Endothelial cell (in vitro differentiated cells): ENCODE measurements around the gene TBL3. TPM values are rescaled to one million over a fixed set of nuclear protein-coding genes. Genes with fewer than 3 reads are reported as not detected.
"Not testable (repeated sequence)": the region's sequence is repeated elsewhere in the genome, so short reads cannot be mapped to it uniquely, and the experiment has no call there.

Experiments
- DNase-seq: peaks from one replicate; pipeline ENCODE4 v3.0.0; 2021; ENCODE audit warnings: low spot score
- H3K27ac Mint-ChIP-seq: one replicate; pipeline ENCODE4 v1.8.0; 2021; ENCODE audit warnings: mixed read lengths, inconsistent platforms; ENCODE audit not compliant: unreplicated experiment
- H3K27me3 Mint-ChIP-seq: one replicate; pipeline ENCODE4 v1.8.0; 2021; ENCODE audit warnings: mild to moderate bottlenecking, moderate library complexity, mixed read lengths, inconsistent platforms; ENCODE audit not compliant: unreplicated experiment
- H3K36me3 Mint-ChIP-seq: one replicate; pipeline ENCODE4 v1.8.0; 2021; ENCODE audit warnings: mild to moderate bottlenecking, low read depth, mixed read lengths, inconsistent platforms; ENCODE audit not compliant: unreplicated experiment
- H3K4me1 Mint-ChIP-seq: one replicate; pipeline ENCODE4 v1.8.0; 2021; ENCODE audit warnings: mild to moderate bottlenecking, mixed read lengths, inconsistent platforms; ENCODE audit not compliant: unreplicated experiment
- H3K4me3 Mint-ChIP-seq: one replicate; pipeline ENCODE4 v1.8.0; 2021; ENCODE audit warnings: mild to moderate bottlenecking, mixed read lengths, inconsistent platforms; ENCODE audit not compliant: unreplicated experiment
- H3K9me3 Mint-ChIP-seq: one replicate; pipeline ENCODE4 v1.8.0; 2021; ENCODE audit warnings: mixed read lengths, inconsistent platforms; ENCODE audit not compliant: unreplicated experiment
- total RNA-seq: library from RNA; stranded (reverse); fragmentation: NEBNext Ultra II Directional; extraction: Animal tissue kit (Norgen Biotek cat#: 25700); gene quantifications from one replicate; pipeline ENCODE4 v1.2.1, GENCODE V29; 2021; ENCODE audit not compliant: unreplicated experiment
- TF ChIP-seq, protein P1 (sequence below): fragments of 200-600 bp; sonication (generic); IDR thresholded peaks from one replicate; pipeline ENCODE4 v1.5.0; 2021; ENCODE audit warnings: antibody characterized with exemption; ENCODE audit not compliant: unreplicated experiment

Gene TBL3
- total RNA-seq, 1 donor from 2014 or later: 25.0 TPM

DNA sequence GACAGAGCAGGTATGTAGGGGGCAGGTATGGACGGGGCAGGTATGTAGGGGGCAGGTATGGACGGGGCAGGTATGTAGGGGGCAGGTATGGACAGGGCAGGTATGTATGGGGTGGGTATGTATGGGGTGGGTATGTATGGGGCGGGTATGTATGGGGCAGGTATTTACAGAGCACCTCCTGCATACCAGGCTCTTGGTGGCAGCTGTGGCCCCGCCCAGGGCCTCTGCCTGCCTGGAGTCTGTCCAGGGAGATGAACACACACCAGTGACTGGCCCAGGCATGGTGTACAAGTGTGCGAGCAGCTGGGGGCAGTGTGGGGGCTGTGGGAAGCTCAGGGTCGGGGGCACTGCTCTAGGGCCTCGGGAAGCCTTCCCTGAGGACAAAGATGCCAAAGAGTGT is 21.8 kb upstream of the TBL3 start:
- Mint-ChIP-seq H3K4me3 (no peak overlapping the region), H3K4me1 (no peaks in the 10 kb centered on the region)
- DNase-seq: no peak

DNA sequence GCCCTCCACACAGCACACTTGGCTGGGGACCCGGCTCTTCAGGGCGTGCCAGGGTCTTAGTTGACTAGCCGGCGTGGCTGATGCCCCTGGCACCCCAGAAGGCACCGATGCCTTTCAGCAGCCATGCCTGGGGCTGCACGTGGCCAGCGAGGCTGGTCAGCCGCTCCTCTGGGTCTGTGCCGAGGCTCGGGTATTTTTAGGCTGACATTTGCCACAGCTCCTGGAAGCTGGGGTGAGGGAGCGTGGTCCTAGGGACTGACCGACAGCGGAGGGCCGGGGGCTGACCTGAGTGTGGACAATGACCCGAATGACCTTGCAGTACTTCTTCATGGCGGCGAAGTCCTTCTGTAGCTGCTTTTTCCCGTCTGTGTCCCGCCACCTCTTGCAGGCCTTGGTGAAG is 21.3 kb upstream of the TBL3 start:
- no peak for DNase-seq
- Mint-ChIP-seq H3K4me1 (no peaks in the 10 kb centered on the region), H3K27me3 (peaks cover 6% of the 10 kb centered on the region), H3K27ac (no peak overlapping the region), H3K9me3 (no peaks in the 10 kb centered on the region), H3K4me3 (no peak overlapping the region), H3K36me3 (no peaks in the 10 kb centered on the region)
- TF ChIP-seq, protein P1, sequence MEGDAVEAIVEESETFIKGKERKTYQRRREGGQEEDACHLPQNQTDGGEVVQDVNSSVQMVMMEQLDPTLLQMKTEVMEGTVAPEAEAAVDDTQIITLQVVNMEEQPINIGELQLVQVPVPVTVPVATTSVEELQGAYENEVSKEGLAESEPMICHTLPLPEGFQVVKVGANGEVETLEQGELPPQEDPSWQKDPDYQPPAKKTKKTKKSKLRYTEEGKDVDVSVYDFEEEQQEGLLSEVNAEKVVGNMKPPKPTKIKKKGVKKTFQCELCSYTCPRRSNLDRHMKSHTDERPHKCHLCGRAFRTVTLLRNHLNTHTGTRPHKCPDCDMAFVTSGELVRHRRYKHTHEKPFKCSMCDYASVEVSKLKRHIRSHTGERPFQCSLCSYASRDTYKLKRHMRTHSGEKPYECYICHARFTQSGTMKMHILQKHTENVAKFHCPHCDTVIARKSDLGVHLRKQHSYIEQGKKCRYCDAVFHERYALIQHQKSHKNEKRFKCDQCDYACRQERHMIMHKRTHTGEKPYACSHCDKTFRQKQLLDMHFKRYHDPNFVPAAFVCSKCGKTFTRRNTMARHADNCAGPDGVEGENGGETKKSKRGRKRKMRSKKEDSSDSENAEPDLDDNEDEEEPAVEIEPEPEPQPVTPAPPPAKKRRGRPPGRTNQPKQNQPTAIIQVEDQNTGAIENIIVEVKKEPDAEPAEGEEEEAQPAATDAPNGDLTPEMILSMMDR: no peak

More for the DNA sequence above, 21.8 kb upstream of the TBL3 start:
- TF ChIP-seq, protein P1: no peak
- Mint-ChIP-seq H3K27ac (no peak overlapping the region), H3K36me3 (no peaks in the 10 kb centered on the region), H3K9me3 (no peaks in the 10 kb centered on the region), H3K27me3 (peaks cover 6% of the 10 kb centered on the region)

DNA sequence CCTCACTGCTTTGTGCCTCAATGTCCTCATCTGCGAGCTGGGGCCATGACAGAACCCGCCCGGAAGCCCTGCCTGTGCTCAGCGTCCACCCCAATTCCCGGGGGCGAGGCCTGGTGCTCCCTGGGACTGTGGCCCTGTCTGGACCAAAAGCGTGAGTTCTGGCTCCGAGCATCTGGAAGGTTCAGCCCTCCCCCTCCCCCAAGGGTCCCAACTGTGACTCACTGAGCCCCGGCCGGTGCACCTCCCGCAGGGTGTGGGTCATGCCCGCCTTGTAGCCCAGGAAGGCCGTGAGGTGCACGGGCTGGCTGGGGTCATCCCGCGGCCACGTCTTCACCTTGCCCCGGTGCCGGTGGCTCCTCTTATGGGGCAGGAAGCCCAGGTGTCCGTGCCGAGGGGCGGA is 18.1 kb upstream of the TBL3 start:
- Mint-ChIP-seq H3K27me3 (peaks cover 7% of the 10 kb centered on the region), H3K4me1 (no peaks in the 10 kb centered on the region), H3K27ac (no peak overlapping the region), H3K36me3 (no peaks in the 10 kb centered on the region), H3K9me3 (no peaks in the 10 kb centered on the region), H3K4me3 (no peak overlapping the region)
- DNase-seq: no peak
- TF ChIP-seq, protein P1: no peak

DNA sequence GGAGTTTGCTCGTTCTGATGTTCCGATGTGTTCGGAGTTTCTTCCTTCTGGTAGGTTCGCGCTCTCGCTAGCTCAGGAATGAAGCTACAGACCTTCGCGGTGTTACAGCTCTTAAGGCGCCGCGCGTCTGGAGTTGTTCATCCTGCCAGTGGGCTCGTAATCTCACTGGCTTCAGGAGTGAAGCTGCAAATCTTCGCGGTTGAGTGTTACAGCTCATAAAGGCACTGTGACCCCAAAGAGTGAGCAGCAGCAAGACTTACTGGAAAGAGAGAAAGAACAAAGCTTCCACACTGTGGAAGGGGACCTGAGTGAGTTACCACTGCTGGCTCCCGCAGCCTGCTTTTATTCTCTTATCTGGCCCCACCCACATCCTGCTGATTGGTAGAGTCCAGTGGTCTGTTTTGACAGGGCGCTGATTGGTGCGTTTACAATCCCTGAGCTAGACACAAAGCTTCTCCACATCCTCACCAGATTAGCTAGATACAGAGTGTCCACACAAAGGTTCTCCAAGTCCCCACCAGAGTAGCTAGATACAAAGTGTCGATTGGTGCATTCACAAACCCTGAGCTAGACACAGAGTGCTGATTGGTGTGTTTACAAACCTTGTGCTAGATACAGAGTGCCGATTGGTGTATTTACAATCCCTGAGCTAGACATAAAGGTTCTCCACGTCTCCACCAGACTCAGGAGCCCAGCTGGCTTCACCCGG is 14.3 kb upstream of the TBL3 start:
- H3K9me3 Mint-ChIP-seq, H3K27ac Mint-ChIP-seq, DNase-seq, H3K27me3 Mint-ChIP-seq, H3K4me3 Mint-ChIP-seq: not testable (repeated sequence)
- Mint-ChIP-seq H3K36me3 (peaks cover 11% of the 10 kb centered on the region), H3K4me1 (peaks cover 12% of the 10 kb centered on the region)

DNA sequence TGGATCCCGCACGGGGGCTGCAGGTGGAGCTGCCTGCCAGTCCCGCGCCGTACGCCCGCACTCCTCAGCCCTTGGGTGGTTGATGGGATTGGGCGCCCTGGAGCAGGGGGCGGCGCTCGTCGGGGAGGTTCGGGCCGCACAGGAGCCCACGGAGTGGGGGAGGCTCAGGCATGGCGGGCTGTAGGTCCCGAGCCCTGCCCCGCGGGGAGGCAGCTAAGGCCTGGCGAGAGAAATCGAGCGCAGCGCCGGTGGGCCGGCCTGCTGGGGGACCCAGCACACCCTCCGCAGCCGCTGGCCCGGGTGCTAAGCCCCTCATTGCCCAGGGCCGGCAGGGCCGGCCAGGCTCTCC is 13.7 kb upstream of the TBL3 start:
- H3K27me3 Mint-ChIP-seq, H3K9me3 Mint-ChIP-seq, H3K27ac Mint-ChIP-seq, H3K4me3 Mint-ChIP-seq, DNase-seq: not testable (repeated sequence)
- Mint-ChIP-seq H3K36me3 (peaks cover 16% of the 10 kb centered on the region), H3K4me1 (peaks cover 15% of the 10 kb centered on the region)

DNA sequence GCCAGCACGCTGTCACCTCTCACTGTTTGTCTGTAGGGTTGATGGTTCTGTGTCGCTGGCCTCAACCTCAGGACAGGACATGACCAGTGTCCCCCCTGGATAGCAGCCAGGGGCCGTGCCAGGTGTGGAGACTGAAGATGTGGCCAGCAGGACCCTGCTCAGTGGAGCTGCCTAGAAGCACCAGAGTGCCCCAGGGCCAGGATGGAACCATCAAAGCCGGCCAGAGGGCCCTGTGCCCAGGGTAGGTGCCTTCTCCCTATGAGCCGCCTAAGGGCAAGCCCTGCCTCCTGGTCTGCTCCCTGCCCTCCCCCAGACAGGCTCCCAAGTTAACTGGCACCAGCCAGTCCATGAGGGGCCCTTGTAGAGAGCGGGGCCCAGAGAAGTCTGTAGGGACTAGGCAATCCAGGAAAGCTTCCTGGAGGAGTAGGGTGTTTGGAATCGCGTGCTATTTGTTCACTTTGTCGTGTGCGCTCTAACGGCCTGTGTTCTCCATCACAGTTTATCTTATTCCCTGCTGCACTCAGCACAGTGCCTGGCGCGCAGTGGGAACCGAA is 13.1 kb upstream of the TBL3 start:
- Mint-ChIP-seq H3K36me3 (peaks cover 20% of the 10 kb centered on the region), H3K4me3 (peak overlapping the region; percentile 77), H3K27ac (no peak overlapping the region), H3K9me3 (no peaks in the 10 kb centered on the region), H3K4me1 (peaks cover 18% of the 10 kb centered on the region), H3K27me3 (peaks cover 6% of the 10 kb centered on the region)
- DNase-seq: no peak
- TF ChIP-seq, protein P1: no peak
